Heart left ventricle (tissue), 16 donors: ENCODE data around the gene TSHZ1. TPM values are rescaled to one million over a fixed set of nuclear protein-coding genes. Genes with fewer than 3 reads are reported as not detected.

Source experiments
- ATAC-seq, 4 donors: fragments of 200-7000 bp; cut with Tn5 transposase; one replicate each; pipeline ENCODE4 v1.9.1; 2020 to 2022; ENCODE audit warnings: moderate library complexity in 4 of 4, mild to moderate bottlenecking in 3 of 4, moderate number of reproducible peaks in 1 of 4
- DNase-seq, 5 donors: peaks; one replicate each; pipeline ENCODE4 v3.0.0-alpha.2; 2020
- H3K27ac ChIP-seq, 12 donors: fragments of 200-600 bp; sonication (generic) in 4 of 12; one replicate each; pipeline versions ENCODE4 v1.5.0 to v1.8.0; 2016 to 2022; ENCODE audit warnings: mild to moderate bottlenecking in 2 of 12
- H3K27me3 ChIP-seq, 9 donors: fragments of 200-600 bp; sonication (generic) in 2 of 9; one replicate each; pipeline versions ENCODE4 v1.5.1 to v1.8.0; 2016 to 2022; ENCODE audit warnings: mild to moderate bottlenecking in 3 of 9
- H3K36me3 ChIP-seq, 9 donors: fragments of 200-600 bp; sonication (generic) in 2 of 9; one replicate each; pipeline versions ENCODE4 v1.5.0 to v1.8.0; 2018 to 2022; ENCODE audit warnings: mild to moderate bottlenecking in 2 of 9
- H3K4me1 ChIP-seq, 12 donors: fragments of 200-600 bp; sonication (generic) in 4 of 12; one replicate each; pipeline versions ENCODE4 v1.5.0 to v1.8.0; 2016 to 2022; ENCODE audit warnings: mild to moderate bottlenecking in 3 of 12
- H3K4me3 ChIP-seq, 12 donors: fragments of 200-600 bp; sonication (generic) in 4 of 12; one replicate each; pipeline versions ENCODE4 v1.5.0 to v1.8.0; 2017 to 2022; ENCODE audit warnings: mild to moderate bottlenecking in 9 of 12, moderate library complexity in 4 of 12
- H3K9me3 ChIP-seq, 12 donors: fragments of 200-600 bp; sonication (generic) in 4 of 12; one replicate each; pipeline versions ENCODE4 v1.5.0 to v1.8.0; 2016 to 2022; ENCODE audit warnings: mild to moderate bottlenecking in 1 of 12
- POLR2A ChIP-seq, 2 donors: fragments of 450-650 bp; IDR thresholded peaks; one replicate each; pipeline ENCODE4 v1.6.1; 2017; ENCODE audit warnings: antibody characterized with exemption in 2 of 2, mild to moderate bottlenecking in 2 of 2, moderate library complexity in 2 of 2
- WGBS, 4 donors: extraction: QIAGEN DNeasy Blood & Tissue Kit in 2 of 4; methylation state at CpG; one replicate each; pipeline versions ENCODE4 v1.1.5 to v1.1.7; 2013 to 2018; 5-methylcytosine and 5-hydroxymethylcytosine counted together
- intact Hi-C, 10 donors: fragments of 100-400 bp; cut with DNase I; formaldehyde crosslinking; loops; one replicate each; pipeline versions ENCODE4 v1.11.1 to v1.14.2; 2022
- polyA plus RNA-seq, 2 donors: library from polyadenylated mRNA; stranded (reverse); fragments of 200-250 nt; gene quantifications; one replicate each; pipeline ENCODE4 v1.2.3, GENCODE V29; 2013
- total RNA-seq, 9 donors: library from RNA; depleted of rRNA in 2 of 9; stranded (reverse); fragments of >200 nt in 2 of 9; fragmentation: NEBNext Ultra II Directional in 3 of 9; extraction: Animal tissue kit (Norgen Biotek cat#: 25700) in 3 of 9; gene quantifications; one replicate each; pipeline versions ENCODE4 v1.1.0 to v1.2.4, GENCODE V29; 2016 to 2023
- TF ChIP-seq, protein P1 (sequence below), 12 donors: fragments of 200-600 bp; sonication (generic) in 4 of 12; IDR thresholded peaks; one replicate each; pipeline versions ENCODE4 v1.5.0 to v1.8.0; 2018 to 2022; ENCODE audit warnings: antibody characterized with exemption in 12 of 12, mild to moderate bottlenecking in 5 of 12
- donor health status: ischemic (EF 13 %, LVEDD 7.1; RV severe dilation, severe dysfunction).
- donor health status: healthy with polysubstance abuse.
- donor health status: DM: no; HTN: yes; CAD: no.
- donor health status: DM: no; HTN: no; CAD: no.
- donor health status: ischemic (EF 25% LVEDD 6.9; RV normal size, moderate dysfunction).
- donor health status: ischemic (EF 25% LVEDD 5.7; RV mildly dilated, moderate dysfunction).
- donor health status: healthy.
- donor health status: DM: yes; HTN: yes; CAD: no.
- donor health status: ischemic (EF 35%, LVEDD 5.7; RV mildly dilated, moderate dysfunction).
- donor health status: nonischemic (EF 11% LVEDD 7.7; RV severe dilation, severe dysfunction).
- donor health status: DM: yes; HTN: yes; CAD: no.
- donor health status: PGD.
- donor health status: ischemic (EF 29% LVEDD 5.4; RV normal size, mild dysfunction).
- donor health status: nonischemic (EF 23%, LVEDD 6.1; RV moderate dilation, normal function).

Gene TSHZ1
- total and polyA plus RNA-seq, 11 donors = 7.5 to 27.9 (median 19.2) TPM

DNA sequence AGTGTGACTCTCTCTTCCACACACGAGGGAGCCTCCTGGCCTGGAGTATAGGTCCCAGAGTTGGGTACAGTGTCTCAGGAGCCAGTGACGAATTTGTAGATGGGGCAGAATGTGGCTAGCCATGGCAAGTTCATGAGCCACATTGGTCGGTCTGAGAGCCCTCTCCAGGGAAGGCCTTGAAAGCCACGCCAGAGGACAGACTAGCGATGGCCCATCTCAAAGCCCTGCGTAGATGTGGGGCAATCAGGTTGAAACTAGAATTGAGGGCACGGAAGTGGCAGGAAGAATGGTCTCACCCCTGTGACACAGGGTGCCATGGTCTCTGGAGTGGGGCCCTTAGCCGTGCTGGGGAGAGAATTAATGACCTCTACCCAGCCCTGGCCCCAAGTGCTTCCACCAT is 106.2 kb downstream of the TSHZ1 start:
- no peaks in the 10 kb centered on the region for H3K9me3 ChIP-seq
- no peak overlapping the region for H3K4me3 ChIP-seq
- intact Hi-C loops = no loop called here
- no peak for ATAC-seq
- 94 to 97% (median 96%) methylated on average over 7 to 8 of the region's 8 CpGs for WGBS, 4 donors
- H3K36me3 ChIP-seq = no peaks in the 10 kb centered on the region
- H3K27ac ChIP-seq = no peak overlapping the region
- no peaks in the 10 kb centered on the region for H3K4me1 ChIP-seq
- no peak for DNase-seq
- H3K27me3 ChIP-seq = no peaks in the 10 kb centered on the region
- TF ChIP-seq, protein P1, sequence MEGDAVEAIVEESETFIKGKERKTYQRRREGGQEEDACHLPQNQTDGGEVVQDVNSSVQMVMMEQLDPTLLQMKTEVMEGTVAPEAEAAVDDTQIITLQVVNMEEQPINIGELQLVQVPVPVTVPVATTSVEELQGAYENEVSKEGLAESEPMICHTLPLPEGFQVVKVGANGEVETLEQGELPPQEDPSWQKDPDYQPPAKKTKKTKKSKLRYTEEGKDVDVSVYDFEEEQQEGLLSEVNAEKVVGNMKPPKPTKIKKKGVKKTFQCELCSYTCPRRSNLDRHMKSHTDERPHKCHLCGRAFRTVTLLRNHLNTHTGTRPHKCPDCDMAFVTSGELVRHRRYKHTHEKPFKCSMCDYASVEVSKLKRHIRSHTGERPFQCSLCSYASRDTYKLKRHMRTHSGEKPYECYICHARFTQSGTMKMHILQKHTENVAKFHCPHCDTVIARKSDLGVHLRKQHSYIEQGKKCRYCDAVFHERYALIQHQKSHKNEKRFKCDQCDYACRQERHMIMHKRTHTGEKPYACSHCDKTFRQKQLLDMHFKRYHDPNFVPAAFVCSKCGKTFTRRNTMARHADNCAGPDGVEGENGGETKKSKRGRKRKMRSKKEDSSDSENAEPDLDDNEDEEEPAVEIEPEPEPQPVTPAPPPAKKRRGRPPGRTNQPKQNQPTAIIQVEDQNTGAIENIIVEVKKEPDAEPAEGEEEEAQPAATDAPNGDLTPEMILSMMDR (IDR thresholded peaks at IDR 0.05) = no peak
- no peak for TF ChIP-seq POLR2A (IDR thresholded peaks at IDR 0.05)

DNA sequence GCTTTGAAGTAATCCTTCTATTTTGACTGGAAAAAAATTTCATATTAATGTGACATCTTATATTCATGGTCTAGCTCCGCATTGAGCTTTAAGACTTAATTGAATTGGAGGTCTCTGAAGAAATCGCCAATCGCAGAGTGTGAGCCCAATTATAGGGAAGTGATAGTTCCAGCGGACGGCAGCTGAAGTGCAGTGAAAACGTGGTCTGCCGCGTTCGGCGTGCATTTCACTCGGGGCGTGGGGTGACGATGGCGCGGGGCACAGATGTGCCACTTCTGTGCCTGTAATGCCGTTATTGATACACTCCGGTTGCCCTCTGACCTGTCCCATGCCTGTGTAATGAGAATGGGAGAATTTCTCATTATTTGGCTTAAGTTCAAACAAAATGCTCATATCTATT is 106.7 kb downstream of the TSHZ1 start:
- Histone ChIP-seq H3K4me1 (no peaks in the 10 kb centered on the region), H3K27me3 (no peaks in the 10 kb centered on the region), H3K27ac (no peak overlapping the region), H3K36me3 (no peaks in the 10 kb centered on the region), H3K4me3 (no peak overlapping the region), H3K9me3 (no peaks in the 10 kb centered on the region)
- DNase-seq (no peak), ATAC-seq (no peak)
- TF ChIP-seq POLR2A (IDR thresholded peaks at IDR 0.05) = no peak
- TF ChIP-seq, protein P1 (IDR thresholded peaks at IDR 0.05) = no peak
- intact Hi-C loops = no loop called here
- WGBS, 4 donors = 92 to 97% (median 93%) methylated on average over 17 of the region's 17 CpGs

DNA sequence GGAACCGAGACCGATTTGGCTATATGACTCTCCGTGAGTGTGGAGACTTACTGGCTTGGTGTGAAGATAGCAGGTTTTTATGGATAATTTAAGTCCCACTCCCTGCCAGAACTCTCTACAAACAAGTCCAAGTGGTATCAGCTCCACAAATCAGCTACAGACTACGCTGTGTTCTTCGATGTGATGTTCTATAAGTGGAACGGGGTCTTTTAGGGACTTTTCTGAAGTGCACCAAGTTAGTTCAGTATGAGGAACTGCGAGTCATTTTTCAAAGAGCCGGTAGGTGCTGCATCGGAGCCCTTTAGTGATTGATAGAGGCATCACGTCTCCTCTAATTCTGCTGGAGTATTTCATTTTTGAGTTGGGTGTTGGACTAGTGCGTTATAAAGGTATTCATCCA is 107.1 kb downstream of the TSHZ1 start:
- TF ChIP-seq, protein P1 (IDR thresholded peaks at IDR 0.05) = no peak
- TF ChIP-seq POLR2A (IDR thresholded peaks at IDR 0.05) = no peak
- DNase-seq (no peak), ATAC-seq (no peak)
- intact Hi-C loops = no loop called here
- Histone ChIP-seq H3K27me3 (no peaks in the 10 kb centered on the region), H3K9me3 (no peaks in the 10 kb centered on the region), H3K27ac (no peak overlapping the region), H3K36me3 (no peaks in the 10 kb centered on the region), H3K4me3 (no peak overlapping the region), H3K4me1 (no peaks in the 10 kb centered on the region)
- whole genome bisulfite sequencing, 4 donors = 95 to 96% (median 95%) methylated on average over 11 of the region's 11 CpGs

DNA sequence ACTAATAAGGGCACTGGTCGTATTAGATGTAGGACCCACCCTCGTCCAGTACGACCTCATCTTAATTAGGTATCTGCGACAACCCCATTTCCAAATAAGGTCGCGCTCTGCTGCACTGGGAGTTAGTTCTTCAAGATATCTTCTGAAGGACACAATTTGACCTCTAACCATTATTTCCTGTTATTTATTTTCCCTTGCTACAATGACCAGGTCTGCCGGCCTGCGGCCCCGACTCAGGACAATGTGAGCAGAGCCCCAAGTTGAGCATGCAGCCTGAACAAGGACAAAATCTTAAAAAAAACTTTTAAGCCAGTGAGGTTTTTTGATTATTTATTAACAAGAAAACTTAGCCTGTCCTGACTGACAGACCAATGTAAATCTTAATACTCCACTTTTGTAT is 109.3 kb downstream of the TSHZ1 start:
- DNase-seq (no peak), ATAC-seq (no peak)
- Histone ChIP-seq H3K4me3 (no peak overlapping the region), H3K27me3 (no peaks in the 10 kb centered on the region), H3K27ac (no peak overlapping the region), H3K9me3 (no peaks in the 10 kb centered on the region), H3K36me3 (no peaks in the 10 kb centered on the region), H3K4me1 (no peaks in the 10 kb centered on the region)
- intact Hi-C loops = no loop called here
- 78 to 83% (median 79%) methylated on average over 9 of the region's 9 CpGs for WGBS, 4 donors
- no peak for TF ChIP-seq POLR2A (IDR thresholded peaks at IDR 0.05)
- TF ChIP-seq, protein P1 (IDR thresholded peaks at IDR 0.05) = no peak
